GM06990 (cell line): ENCODE data around the gene LTBP2.

Experiments
- DNase-seq: peaks from one replicate; pipeline ENCODE4 v3.0.0-alpha.2; 2011; ENCODE audit not compliant: insufficient read length; ENCODE audit errors: extremely low read depth
- H3K27me3 ChIP-seq: replicated peaks from 2 replicates; pipeline ENCODE4 v1.6.0; 2011; ENCODE audit warnings: low read length; ENCODE audit not compliant: control insufficient read depth, insufficient read depth
- H3K36me3 ChIP-seq: 2 replicates; pipeline ENCODE4 v1.5.1; 2011; ENCODE audit warnings: low read length; ENCODE audit not compliant: control insufficient read depth, insufficient read depth
- H3K4me3 ChIP-seq: replicated peaks from 2 replicates; pipeline ENCODE4 v1.5.1; 2011; ENCODE audit warnings: low read depth, mild to moderate bottlenecking, control low read depth, low read length
- TF ChIP-seq, protein P1 (sequence below): IDR thresholded peaks from 2 replicates; pipeline ENCODE4 v1.5.1; 2011; ENCODE audit warnings: low read length, control low read depth, mild to moderate bottlenecking, inconsistent platforms; ENCODE audit not compliant: insufficient read depth, poor library complexity, severe bottlenecking

Gene LTBP2

DNA sequence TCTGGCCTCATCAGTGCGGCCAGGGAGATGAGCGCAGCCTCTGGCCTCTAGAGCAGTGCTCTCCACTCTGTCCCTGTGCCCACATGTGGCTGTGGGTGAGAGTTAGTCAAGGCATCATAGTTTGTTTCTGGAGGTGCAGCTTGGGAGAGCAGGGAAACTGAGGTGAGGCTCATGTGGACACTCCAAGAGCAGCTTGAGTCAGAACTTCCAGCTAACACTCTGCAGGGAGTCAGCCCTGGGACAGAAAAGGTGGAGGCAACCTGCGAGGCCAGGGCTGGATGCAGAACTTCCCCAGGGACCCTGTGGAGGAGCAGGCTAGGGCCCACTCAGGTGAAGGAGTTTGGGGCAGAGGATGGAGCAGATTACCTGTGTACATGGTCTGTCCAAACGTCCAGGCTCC, 107.6 kb downstream of the LTBP2 start:
- Histone ChIP-seq H3K4me3 (no peak overlapping the region), H3K36me3 (no peaks in the 10 kb centered on the region), H3K27me3 (no peaks in the 10 kb centered on the region; the same call in 1 of the 2 replicates)
- DNase-seq: no peak
- TF ChIP-seq, protein P1, sequence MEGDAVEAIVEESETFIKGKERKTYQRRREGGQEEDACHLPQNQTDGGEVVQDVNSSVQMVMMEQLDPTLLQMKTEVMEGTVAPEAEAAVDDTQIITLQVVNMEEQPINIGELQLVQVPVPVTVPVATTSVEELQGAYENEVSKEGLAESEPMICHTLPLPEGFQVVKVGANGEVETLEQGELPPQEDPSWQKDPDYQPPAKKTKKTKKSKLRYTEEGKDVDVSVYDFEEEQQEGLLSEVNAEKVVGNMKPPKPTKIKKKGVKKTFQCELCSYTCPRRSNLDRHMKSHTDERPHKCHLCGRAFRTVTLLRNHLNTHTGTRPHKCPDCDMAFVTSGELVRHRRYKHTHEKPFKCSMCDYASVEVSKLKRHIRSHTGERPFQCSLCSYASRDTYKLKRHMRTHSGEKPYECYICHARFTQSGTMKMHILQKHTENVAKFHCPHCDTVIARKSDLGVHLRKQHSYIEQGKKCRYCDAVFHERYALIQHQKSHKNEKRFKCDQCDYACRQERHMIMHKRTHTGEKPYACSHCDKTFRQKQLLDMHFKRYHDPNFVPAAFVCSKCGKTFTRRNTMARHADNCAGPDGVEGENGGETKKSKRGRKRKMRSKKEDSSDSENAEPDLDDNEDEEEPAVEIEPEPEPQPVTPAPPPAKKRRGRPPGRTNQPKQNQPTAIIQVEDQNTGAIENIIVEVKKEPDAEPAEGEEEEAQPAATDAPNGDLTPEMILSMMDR: no peak

DNA sequence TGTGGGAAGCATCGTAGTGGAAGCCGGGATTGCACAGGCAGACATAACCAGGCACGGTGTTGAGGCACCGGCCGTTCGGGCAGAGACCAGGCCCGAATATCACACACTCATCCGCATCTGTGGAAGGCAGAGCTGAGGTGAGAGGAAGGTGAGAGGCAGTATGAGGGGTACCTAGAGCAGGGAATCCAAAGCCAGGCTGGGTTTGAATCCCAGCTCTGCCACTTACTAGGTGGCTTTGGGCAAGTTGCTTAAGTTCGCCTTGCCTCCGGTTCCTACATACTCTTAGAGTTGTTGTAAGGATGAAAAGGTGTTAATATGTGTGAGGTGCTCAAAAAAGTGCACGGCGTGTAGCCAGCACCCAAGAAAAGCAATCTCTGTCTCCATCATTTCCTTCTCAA, 108.1 kb downstream of the LTBP2 start:
- Histone ChIP-seq H3K36me3 (no peaks in the 10 kb centered on the region), H3K27me3 (no peaks in the 10 kb centered on the region; the same call in 1 of the 2 replicates), H3K4me3 (no peak overlapping the region)
- no peak for DNase-seq
- TF ChIP-seq, protein P1: no peak

DNA sequence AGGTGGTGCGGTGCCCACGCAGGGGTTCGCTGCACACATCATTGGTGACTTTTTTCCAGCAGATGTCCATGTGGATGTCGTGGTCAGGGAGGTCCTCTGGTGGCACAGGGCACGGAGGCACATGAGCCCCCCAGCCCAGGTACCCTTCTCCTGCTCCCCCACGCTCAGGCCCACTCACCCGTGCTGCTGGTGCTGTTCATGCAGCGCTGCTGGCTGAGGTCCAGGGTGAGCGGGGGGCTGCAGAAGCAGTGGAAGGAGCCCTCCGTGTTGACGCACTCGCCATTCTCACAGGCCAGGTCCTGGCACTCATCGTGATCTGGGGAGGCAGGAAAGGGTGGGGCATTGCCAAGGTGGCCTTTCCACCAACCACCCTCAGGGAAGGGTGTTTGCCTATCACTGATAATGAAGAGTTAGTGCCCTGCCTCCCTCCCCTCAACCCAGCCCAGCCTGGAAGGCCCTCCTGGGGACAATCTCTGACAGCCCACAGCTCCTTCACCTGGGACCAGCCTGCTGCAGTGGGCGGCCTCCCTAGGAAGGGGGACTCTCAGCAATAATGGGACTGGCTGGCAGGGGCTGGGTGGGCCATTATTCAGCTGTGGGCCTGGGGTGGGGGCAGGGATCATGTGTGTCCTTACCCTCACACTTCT, 108.6 kb downstream of the LTBP2 start:
- Histone ChIP-seq H3K4me3 (no peak overlapping the region), H3K27me3 (no peaks in the 10 kb centered on the region; the same call in 1 of the 2 replicates), H3K36me3 (no peaks in the 10 kb centered on the region)
- TF ChIP-seq, protein P1: no peak
- no peak for DNase-seq

DNA sequence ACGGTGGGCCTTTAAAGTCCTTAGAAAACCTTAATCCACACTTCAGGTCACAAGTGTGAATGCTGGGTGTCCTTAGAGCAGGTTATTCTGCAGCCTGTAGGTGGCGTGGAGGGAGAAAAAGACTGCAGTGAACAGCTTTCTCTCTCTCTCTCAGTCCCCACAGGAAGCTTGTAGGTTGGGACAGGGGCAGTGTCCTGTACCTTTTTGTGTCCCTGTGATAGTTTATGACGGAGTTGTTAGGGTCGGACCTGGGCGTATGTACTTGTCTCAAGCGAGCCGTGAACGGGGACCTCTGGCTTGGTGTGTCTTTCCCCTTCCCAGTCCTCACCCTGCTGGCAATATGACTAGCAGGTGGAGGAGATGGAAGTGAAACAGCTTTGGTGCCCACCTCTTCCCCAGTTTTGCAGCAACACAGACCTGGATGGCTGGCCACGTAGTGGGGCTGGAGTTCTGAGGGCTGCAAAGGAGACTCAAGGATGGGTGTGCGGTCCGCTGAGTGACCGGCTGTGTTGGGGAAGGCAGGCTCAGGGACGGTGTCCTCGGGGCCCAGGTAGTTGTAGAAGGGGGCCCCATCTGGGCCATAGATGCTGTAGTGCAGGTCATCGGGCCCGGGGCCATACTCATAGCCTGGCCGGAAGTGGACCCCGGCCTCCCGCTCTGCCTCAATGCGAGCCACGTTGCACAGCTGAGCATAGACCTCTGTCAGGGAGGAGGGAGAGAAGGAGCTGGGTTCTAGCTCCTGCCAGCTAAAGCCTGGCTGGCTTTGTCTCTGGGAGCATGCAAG, 109.6 kb downstream of the LTBP2 start:
- Histone ChIP-seq H3K4me3 (no peak overlapping the region), H3K27me3 (no peaks in the 10 kb centered on the region; the same call in 1 of the 2 replicates), H3K36me3 (no peaks in the 10 kb centered on the region)
- DNase-seq: no peak
- TF ChIP-seq, protein P1: peak; percentile 85

DNA sequence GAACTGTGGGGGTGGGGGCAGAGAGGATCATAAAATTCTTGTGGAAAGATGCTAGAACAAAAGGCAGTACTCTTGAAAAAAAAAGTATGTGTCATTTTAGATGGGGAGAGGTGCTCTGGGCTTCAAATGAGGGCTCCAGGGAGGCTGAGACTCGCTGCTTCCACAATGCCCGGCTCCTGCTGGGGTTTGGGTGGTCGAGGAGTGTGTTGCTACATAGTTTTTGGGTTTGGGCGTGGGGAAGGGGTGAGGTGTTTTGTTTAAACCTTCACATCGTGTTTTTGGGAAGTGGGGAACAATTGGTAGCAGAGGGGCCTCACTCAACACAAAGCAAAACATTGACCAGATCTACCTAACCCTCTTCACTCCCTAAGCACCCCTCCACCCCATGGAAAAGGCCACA, 110.3 kb downstream of the LTBP2 start:
- TF ChIP-seq, protein P1: no peak
- no peak for DNase-seq
- Histone ChIP-seq H3K27me3 (no peaks in the 10 kb centered on the region; the same call in 1 of the 2 replicates), H3K4me3 (no peak overlapping the region), H3K36me3 (no peaks in the 10 kb centered on the region)
